Measurements from ENCODE around the gene GSAP.

GSAP gene

GRCh38 chr7:77321300-77321699 is 94.8 kb downstream of the GSAP start:
- Histone ChIP-seq H3K4me1 (ENCODE audit: control insufficient read depth in 5 of 5, insufficient read depth in 5 of 5, low read length in 5 of 5) (peaks cover 0 to 14% (median 6%) of the 10 kb centered on the region in 5 donors), H3K9me3 (ENCODE audit: control insufficient read depth in 5 of 5, low read length in 5 of 5) (no peaks in the 10 kb centered on the region), H3K27ac (ENCODE audit: low read depth, low read length) (no peak overlapping the region), H3K27me3 (ENCODE audit: control insufficient read depth in 5 of 5, insufficient read depth in 4 of 5, low read length in 5 of 5) (no peaks in the 10 kb centered on the region), H3K4me3 (ENCODE audit: low read depth in 1 of 5, low read length in 5 of 5) (no peak overlapping the region), H3K36me3 (ENCODE audit: control insufficient read depth in 5 of 5, insufficient read depth in 5 of 5, low read length in 5 of 5) (peaks cover 0 to 43% (median 3%) of the 10 kb centered on the region in 5 donors), H3K9ac (ENCODE audit: low read length in 5 of 5) (no peak overlapping the region)

GRCh38 chr7:77320714-77321113 is 95.4 kb downstream of the GSAP start:
- no peak overlapping the region for H3K9ac ChIP-seq (ENCODE audit: low read length in 5 of 5)
- H3K36me3 ChIP-seq (ENCODE audit: control insufficient read depth in 5 of 5, insufficient read depth in 5 of 5, low read length in 5 of 5): peaks cover 0 to 41% (median 3%) of the 10 kb centered on the region in 5 donors
- H3K4me1 ChIP-seq (ENCODE audit: control insufficient read depth in 5 of 5, insufficient read depth in 5 of 5, low read length in 5 of 5): peaks cover 0 to 17% (median 10%) of the 10 kb centered on the region in 5 donors
- no peak overlapping the region for H3K4me3 ChIP-seq (ENCODE audit: low read depth in 1 of 5, low read length in 5 of 5)
- no peak overlapping the region for H3K27ac ChIP-seq (ENCODE audit: low read depth, low read length)
- no peaks in the 10 kb centered on the region for H3K27me3 ChIP-seq (ENCODE audit: control insufficient read depth in 5 of 5, insufficient read depth in 4 of 5, low read length in 5 of 5)
- H3K9me3 ChIP-seq (ENCODE audit: control insufficient read depth in 5 of 5, low read length in 5 of 5): no peaks in the 10 kb centered on the region

DNA sequence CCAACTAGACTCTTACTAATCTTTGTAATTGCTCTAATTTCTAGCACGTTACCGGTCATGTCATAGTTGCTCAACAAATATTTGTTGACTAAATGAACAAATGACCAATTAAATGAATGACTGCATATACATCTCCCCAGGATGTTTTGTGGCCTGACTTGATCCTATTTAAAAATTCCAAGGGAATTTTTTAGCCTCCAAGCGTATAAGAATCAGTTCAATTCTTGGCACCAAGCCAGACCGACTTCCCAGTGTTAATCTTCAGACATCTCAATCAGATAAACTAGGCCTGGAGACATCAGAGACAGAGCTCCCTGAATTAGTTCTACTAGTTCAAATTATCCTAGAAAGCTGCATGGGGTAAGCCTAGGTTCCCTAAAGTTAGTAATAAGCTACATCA is 96.0 kb downstream of the GSAP start:
- Histone ChIP-seq H3K36me3 (ENCODE audit: control insufficient read depth in 5 of 5, insufficient read depth in 5 of 5, low read length in 5 of 5) (peaks cover 0 to 37% (median 3%) of the 10 kb centered on the region in 5 donors), H3K9ac (ENCODE audit: low read length in 5 of 5) (no peak overlapping the region), H3K27ac (ENCODE audit: low read depth, low read length) (no peak overlapping the region), H3K27me3 (ENCODE audit: control insufficient read depth in 5 of 5, insufficient read depth in 4 of 5, low read length in 5 of 5) (no peaks in the 10 kb centered on the region), H3K4me3 (ENCODE audit: low read depth in 1 of 5, low read length in 5 of 5) (no peak overlapping the region), H3K9me3 (ENCODE audit: control insufficient read depth in 5 of 5, low read length in 5 of 5) (no peaks in the 10 kb centered on the region), H3K4me1 (ENCODE audit: control insufficient read depth in 5 of 5, insufficient read depth in 5 of 5, low read length in 5 of 5) (peaks cover 2 to 23% (median 16%) of the 10 kb centered on the region in 5 donors)

GRCh38 chr7:77318019-77318418 is 98.1 kb downstream of the GSAP start:
- peaks cover 0 to 48% (median 4%) of the 10 kb centered on the region in 5 donors for H3K36me3 ChIP-seq (ENCODE audit: control insufficient read depth in 5 of 5, insufficient read depth in 5 of 5, low read length in 5 of 5)
- no peaks in the 10 kb centered on the region for H3K9me3 ChIP-seq (ENCODE audit: control insufficient read depth in 5 of 5, low read length in 5 of 5)
- no peaks in the 10 kb centered on the region for H3K27me3 ChIP-seq (ENCODE audit: control insufficient read depth in 5 of 5, insufficient read depth in 4 of 5, low read length in 5 of 5)
- no peak overlapping the region for H3K9ac ChIP-seq (ENCODE audit: low read length in 5 of 5)
- peaks cover 6 to 36% (median 30%) of the 10 kb centered on the region in 5 donors for H3K4me1 ChIP-seq (ENCODE audit: control insufficient read depth in 5 of 5, insufficient read depth in 5 of 5, low read length in 5 of 5)
- no peak overlapping the region for H3K27ac ChIP-seq (ENCODE audit: low read depth, low read length)
- H3K4me3 ChIP-seq (ENCODE audit: low read depth in 1 of 5, low read length in 5 of 5): no peak overlapping the region

DNA sequence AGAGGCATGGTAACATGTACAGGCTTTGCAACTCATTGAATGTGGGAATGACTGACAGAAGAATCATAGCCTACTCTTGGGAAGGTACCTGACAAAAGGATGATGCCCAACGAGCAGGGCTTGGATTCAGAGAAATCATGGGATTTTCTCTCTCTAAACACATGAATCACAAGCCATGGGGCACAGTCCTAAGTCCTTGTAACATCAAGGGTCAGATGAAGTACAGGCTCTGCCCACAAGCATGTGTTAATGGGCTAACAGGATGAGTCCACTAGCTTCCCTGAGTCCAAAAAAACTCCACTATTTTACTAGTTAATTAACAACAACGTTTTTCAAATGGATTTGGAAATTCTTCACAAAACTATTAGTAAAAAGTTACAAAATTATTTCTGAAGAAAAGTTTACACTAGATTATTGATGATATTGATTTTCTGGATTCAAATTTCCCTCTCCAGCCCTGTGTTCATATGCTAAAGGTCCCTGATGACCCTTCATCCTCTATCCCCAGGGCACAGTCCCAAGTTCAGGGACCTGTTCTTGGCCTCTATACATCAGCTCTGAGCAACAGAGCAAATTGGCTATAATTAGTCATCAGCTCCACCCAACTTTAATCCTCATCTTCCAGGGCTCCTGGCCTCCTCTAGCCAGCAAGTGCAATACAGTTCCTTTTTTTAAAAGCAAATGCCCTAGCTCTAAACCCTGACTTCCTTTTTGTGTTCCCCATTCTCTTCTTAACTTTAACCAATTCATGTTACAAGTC is 99.8 kb downstream of the GSAP start:
- Histone ChIP-seq H3K36me3 (ENCODE audit: control insufficient read depth in 5 of 5, insufficient read depth in 5 of 5, low read length in 5 of 5) (peaks cover 0 to 51% (median 4%) of the 10 kb centered on the region in 5 donors), H3K9ac (ENCODE audit: low read length in 5 of 5) (no peak overlapping the region), H3K27me3 (ENCODE audit: control insufficient read depth in 5 of 5, insufficient read depth in 4 of 5, low read length in 5 of 5) (no peaks in the 10 kb centered on the region), H3K4me3 (ENCODE audit: low read depth in 1 of 5, low read length in 5 of 5) (no peak overlapping the region), H3K9me3 (ENCODE audit: control insufficient read depth in 5 of 5, low read length in 5 of 5) (no peaks in the 10 kb centered on the region), H3K4me1 (ENCODE audit: control insufficient read depth in 5 of 5, insufficient read depth in 5 of 5, low read length in 5 of 5) (peaks cover 9 to 45% (median 42%) of the 10 kb centered on the region in 5 donors), H3K27ac (ENCODE audit: low read depth, low read length) (no peak overlapping the region)

DNA sequence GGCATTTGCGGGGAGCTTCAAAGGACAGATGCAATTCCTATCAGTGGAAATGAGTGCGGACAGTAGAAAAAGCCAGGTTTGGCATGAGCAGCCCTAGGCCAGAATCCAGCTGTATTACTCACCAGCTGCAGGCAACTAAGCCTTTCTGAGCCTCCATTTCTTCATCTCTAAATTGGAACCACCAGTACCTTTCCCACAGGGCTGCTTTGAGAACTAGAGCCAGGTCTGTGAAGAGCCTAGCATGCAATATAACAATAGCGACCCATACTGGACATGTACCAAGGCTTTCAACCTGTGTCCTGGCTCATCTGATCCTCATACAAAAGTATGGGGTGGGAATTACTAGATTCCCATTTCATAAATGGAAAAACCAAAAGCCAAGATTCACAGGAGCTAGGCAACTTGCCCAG is 101.0 kb downstream of the GSAP start:
- H3K9me3 ChIP-seq (ENCODE audit: control insufficient read depth in 5 of 5, low read length in 5 of 5): no peaks in the 10 kb centered on the region
- H3K27me3 ChIP-seq (ENCODE audit: control insufficient read depth in 5 of 5, insufficient read depth in 4 of 5, low read length in 5 of 5): no peaks in the 10 kb centered on the region
- H3K9ac ChIP-seq (ENCODE audit: low read length in 5 of 5): no peak overlapping the region
- H3K27ac ChIP-seq (ENCODE audit: low read depth, low read length): peak overlapping the region; percentile 77
- no peak overlapping the region for H3K4me3 ChIP-seq (ENCODE audit: low read depth in 1 of 5, low read length in 5 of 5)
- peaks cover 9 to 46% (median 42%) of the 10 kb centered on the region in 5 donors for H3K4me1 ChIP-seq (ENCODE audit: control insufficient read depth in 5 of 5, insufficient read depth in 5 of 5, low read length in 5 of 5)
- peaks cover 0 to 44% (median 4%) of the 10 kb centered on the region in 5 donors for H3K36me3 ChIP-seq (ENCODE audit: control insufficient read depth in 5 of 5, insufficient read depth in 5 of 5, low read length in 5 of 5)

- H3K4me1 ChIP-seq (ENCODE audit: control insufficient read depth in 5 of 5, insufficient read depth in 5 of 5, low read length in 5 of 5): peaks cover 11 to 58% (median 52%) of the 10 kb centered on the region in 5 donors
- H3K4me3 ChIP-seq (ENCODE audit: low read depth in 1 of 5, low read length in 5 of 5): peak overlapping the region in 2 of 5 donors; percentile 9 to 10
- H3K27me3 ChIP-seq (ENCODE audit: control insufficient read depth in 5 of 5, insufficient read depth in 4 of 5, low read length in 5 of 5): no peaks in the 10 kb centered on the region
- peak overlapping the region; percentile 77 for H3K27ac ChIP-seq (ENCODE audit: low read depth, low read length)
- H3K9me3 ChIP-seq (ENCODE audit: control insufficient read depth in 5 of 5, low read length in 5 of 5): no peaks in the 10 kb centered on the region
- H3K36me3 ChIP-seq (ENCODE audit: control insufficient read depth in 5 of 5, insufficient read depth in 5 of 5, low read length in 5 of 5): peaks cover 0 to 39% (median 0%) of the 10 kb centered on the region in 5 donors
- peak overlapping the region in 1 of 5 donors; percentile 7 for H3K9ac ChIP-seq (ENCODE audit: low read length in 5 of 5)
Measured at GRCh38 chr7:77313876-77314480, 102.2 kb downstream of the GSAP start.

DNA sequence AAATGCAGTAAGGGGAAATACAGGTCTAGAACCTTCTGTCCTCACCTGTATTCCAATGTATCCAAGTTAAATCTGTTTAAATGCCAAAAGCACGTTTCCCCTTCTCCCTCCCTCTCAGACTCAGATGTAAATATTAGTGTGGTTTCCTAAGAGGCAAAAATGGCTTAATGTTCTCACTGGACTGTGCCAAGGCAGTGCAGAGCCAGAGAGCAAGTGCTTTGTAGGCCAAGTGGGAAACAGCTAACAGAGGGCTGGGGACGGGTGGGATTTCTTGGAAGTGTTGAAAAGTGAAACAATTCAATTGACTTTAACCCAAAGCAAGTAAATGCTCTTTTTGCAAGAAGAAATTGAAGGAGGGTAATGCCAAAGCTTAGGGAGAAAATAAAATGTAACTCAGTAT is 103.1 kb downstream of the GSAP start:
- H3K9ac ChIP-seq (ENCODE audit: low read length in 5 of 5): peak overlapping the region in 2 of 5 donors; percentile 28 to 64
- peak overlapping the region; percentile 77 for H3K27ac ChIP-seq (ENCODE audit: low read depth, low read length)
- H3K4me1 ChIP-seq (ENCODE audit: control insufficient read depth in 5 of 5, insufficient read depth in 5 of 5, low read length in 5 of 5): peaks cover 11 to 63% (median 57%) of the 10 kb centered on the region in 5 donors
- H3K4me3 ChIP-seq (ENCODE audit: low read depth in 1 of 5, low read length in 5 of 5): no peak overlapping the region
- H3K36me3 ChIP-seq (ENCODE audit: control insufficient read depth in 5 of 5, insufficient read depth in 5 of 5, low read length in 5 of 5): peaks cover 0 to 41% (median 0%) of the 10 kb centered on the region in 5 donors
- H3K27me3 ChIP-seq (ENCODE audit: control insufficient read depth in 5 of 5, insufficient read depth in 4 of 5, low read length in 5 of 5): no peaks in the 10 kb centered on the region
- no peaks in the 10 kb centered on the region for H3K9me3 ChIP-seq (ENCODE audit: control insufficient read depth in 5 of 5, low read length in 5 of 5)

DNA sequence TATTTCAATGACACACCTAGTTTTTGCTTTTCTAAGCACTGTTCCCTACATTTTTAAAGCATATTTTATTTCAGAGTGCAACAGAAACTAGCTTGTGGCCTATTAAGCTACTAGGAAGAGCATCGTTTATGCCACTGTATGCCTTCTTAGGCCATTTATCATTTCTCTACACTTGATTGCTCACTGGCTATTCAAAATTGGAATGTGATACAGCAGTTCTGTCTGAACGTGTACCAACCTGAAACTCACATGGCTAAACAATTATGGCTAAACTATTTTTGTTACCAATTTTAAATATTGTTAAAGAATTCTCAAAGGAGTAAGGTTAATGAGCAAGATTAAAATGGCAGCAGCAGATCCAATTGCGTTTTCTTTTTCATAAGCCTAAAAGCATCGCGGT is 105.2 kb downstream of the GSAP start:
- Histone ChIP-seq H3K27me3 (ENCODE audit: control insufficient read depth in 5 of 5, insufficient read depth in 4 of 5, low read length in 5 of 5) (no peaks in the 10 kb centered on the region), H3K4me1 (ENCODE audit: control insufficient read depth in 5 of 5, insufficient read depth in 5 of 5, low read length in 5 of 5) (peaks cover 11 to 69% (median 66%) of the 10 kb centered on the region in 5 donors), H3K9me3 (ENCODE audit: control insufficient read depth in 5 of 5, low read length in 5 of 5) (no peaks in the 10 kb centered on the region), H3K36me3 (ENCODE audit: control insufficient read depth in 5 of 5, insufficient read depth in 5 of 5, low read length in 5 of 5) (peaks cover 0 to 38% (median 0%) of the 10 kb centered on the region in 5 donors), H3K9ac (ENCODE audit: low read length in 5 of 5) (no peak overlapping the region), H3K4me3 (ENCODE audit: low read depth in 1 of 5, low read length in 5 of 5) (no peak overlapping the region), H3K27ac (ENCODE audit: low read depth, low read length) (no peak overlapping the region)

GRCh38 chr7:77309714-77310220 is 106.4 kb downstream of the GSAP start:
- Histone ChIP-seq H3K27ac (ENCODE audit: low read depth, low read length) (peak overlapping the region; percentile 76), H3K27me3 (ENCODE audit: control insufficient read depth in 5 of 5, insufficient read depth in 4 of 5, low read length in 5 of 5) (no peaks in the 10 kb centered on the region), H3K4me1 (ENCODE audit: control insufficient read depth in 5 of 5, insufficient read depth in 5 of 5, low read length in 5 of 5) (peaks cover 10 to 60% (median 56%) of the 10 kb centered on the region in 5 donors), H3K36me3 (ENCODE audit: control insufficient read depth in 5 of 5, insufficient read depth in 5 of 5, low read length in 5 of 5) (peaks cover 0 to 38% (median 0%) of the 10 kb centered on the region in 5 donors), H3K9ac (ENCODE audit: low read length in 5 of 5) (no peak overlapping the region), H3K9me3 (ENCODE audit: control insufficient read depth in 5 of 5, low read length in 5 of 5) (no peaks in the 10 kb centered on the region), H3K4me3 (ENCODE audit: low read depth in 1 of 5, low read length in 5 of 5) (no peak overlapping the region)
